ENCODE data around the gene GLTP. TPM values are rescaled to one million over a fixed set of nuclear protein-coding genes. Genes with fewer than 3 reads are reported as not detected.

Gene GLTP
- total RNA-seq, 2 experiments from 2014 or later: 19.9 to 20.9 TPM

GRCh38 chr12:109890620-109891170 lies 10.4 kb upstream of the GLTP start:
- ChIA-PET POLR2A (interaction anchor here (0.6 kb wide), 1 partner anchor 11 kb away, joined by 3 read pairs; no protein-coding TSS in a partner anchor), CTCF (interaction anchor here (0.8 to 1.1 kb wide), 3 partner anchors 9 to 45 kb away, joined by 3 to 5 read pairs (median 3); no protein-coding TSS in a partner anchor)
- Mint-ChIP-seq H3K27me3 (ENCODE audit: low read depth) (no peaks in the 10 kb centered on the region), H3K4me1 (ENCODE audit: low read depth) (peaks cover 47% of the 10 kb centered on the region), H3K36me3 (ENCODE audit: low read depth) (no peaks in the 10 kb centered on the region), H3K9me3 (ENCODE audit: insufficient read depth) (no peaks in the 10 kb centered on the region), H3K4me3 (no peak overlapping the region), H3K27ac (no peak overlapping the region)
- ATAC-seq (no peak), DNase-seq (no peak)

GRCh38 chr12:109888179-109889020 lies 8.1 kb upstream of the GLTP start:
- peak overlapping the region; percentile 99 for H3K27ac Mint-ChIP-seq
- no peaks in the 10 kb centered on the region for H3K9me3 Mint-ChIP-seq (ENCODE audit: insufficient read depth)
- ATAC-seq (peak; percentile 68), DNase-seq (peak; percentile 36)
- no peaks in the 10 kb centered on the region for H3K36me3 Mint-ChIP-seq (ENCODE audit: low read depth)
- ChIA-PET POLR2A (interaction anchor here (2.4 kb wide), 1 partner anchor 12 kb away, joined by 11 read pairs; the partner anchor contains the start of gene TCHP), CTCF (interaction anchor here (1.0 to 3.0 kb wide), 10 partner anchors 9 to 83 kb away, joined by 3 to 13 read pairs (median 4); partner anchors contain the start of gene TCHP)
- peak overlapping the region; percentile 29 for H3K4me3 Mint-ChIP-seq
- peaks cover 11% of the 10 kb centered on the region for H3K27me3 Mint-ChIP-seq (ENCODE audit: low read depth)
- H3K4me1 Mint-ChIP-seq (ENCODE audit: low read depth): peaks cover 49% of the 10 kb centered on the region

- Mint-ChIP-seq H3K27me3 (ENCODE audit: low read depth) (peaks cover 20% of the 10 kb centered on the region), H3K9me3 (ENCODE audit: insufficient read depth) (no peaks in the 10 kb centered on the region), H3K27ac (no peak overlapping the region), H3K4me3 (no peak overlapping the region), H3K36me3 (ENCODE audit: low read depth) (no peaks in the 10 kb centered on the region), H3K4me1 (ENCODE audit: low read depth) (peaks cover 43% of the 10 kb centered on the region)
- ATAC-seq: no peak
- DNase-seq: no peak
- CTCF ChIA-PET: interaction anchor here (1.1 kb wide), 1 partner anchor 32 kb away, joined by 3 read pairs; no protein-coding TSS in a partner anchor
- POLR2A ChIA-PET: interaction anchor here (0.9 kb wide), 1 partner anchor 13 kb away, joined by 3 read pairs; no protein-coding TSS in a partner anchor
These were observed 5.3 kb upstream of the GLTP start for GRCh38 chr12:109885616-109886015.

- CTCF ChIA-PET: no interaction called here
- ATAC-seq (no peak), DNase-seq (no peak)
These were observed 3.1 kb upstream of the GLTP start for GRCh38 chr12:109883461-109883860.

GRCh38 chr12:109881752-109882151 lies 1.4 kb upstream of the GLTP start:
- H3K27ac Mint-ChIP-seq: peak overlapping the region; percentile 1
- DNase-seq (no peak), ATAC-seq (no peak)
- CTCF ChIA-PET: interaction anchor here (1.0 to 3.0 kb wide), 8 partner anchors 9 to 76 kb away, joined by 3 to 21 read pairs (median 6); no protein-coding TSS in a partner anchor
- H3K4me3 Mint-ChIP-seq: no peak overlapping the region
- POLR2A ChIA-PET: interaction anchor here (1.3 kb wide), 1 partner anchor 19 kb away, joined by 4 read pairs; the partner anchor contains the start of gene TCHP
- no peaks in the 10 kb centered on the region for H3K36me3 Mint-ChIP-seq (ENCODE audit: low read depth)
- H3K4me1 Mint-ChIP-seq (ENCODE audit: low read depth): peaks cover 36% of the 10 kb centered on the region
- H3K9me3 Mint-ChIP-seq (ENCODE audit: insufficient read depth): no peaks in the 10 kb centered on the region
- H3K27me3 Mint-ChIP-seq (ENCODE audit: low read depth): peaks cover 20% of the 10 kb centered on the region

More at GRCh38 chr12:109883461-109883860, 3.1 kb upstream of the GLTP start:
- Mint-ChIP-seq H3K9me3 (ENCODE audit: insufficient read depth) (no peaks in the 10 kb centered on the region), H3K36me3 (ENCODE audit: low read depth) (no peaks in the 10 kb centered on the region), H3K27me3 (ENCODE audit: low read depth) (peaks cover 20% of the 10 kb centered on the region), H3K27ac (no peak overlapping the region), H3K4me3 (no peak overlapping the region), H3K4me1 (ENCODE audit: low read depth) (peaks cover 42% of the 10 kb centered on the region)
- POLR2A ChIA-PET: no interaction called here

- DNase-seq (no peak), ATAC-seq (no peak)
- POLR2A ChIA-PET: interaction anchor here (1.3 kb wide), 1 partner anchor 20 kb away, joined by 4 read pairs; the partner anchor contains the start of gene TCHP
- CTCF ChIA-PET: interaction anchor here (1.0 to 3.0 kb wide), 9 partner anchors 10 to 75 kb away, joined by 3 to 21 read pairs (median 5); no protein-coding TSS in a partner anchor
- H3K36me3 Mint-ChIP-seq (ENCODE audit: low read depth): no peaks in the 10 kb centered on the region
- H3K4me1 Mint-ChIP-seq (ENCODE audit: low read depth): peaks cover 38% of the 10 kb centered on the region
- no peaks in the 10 kb centered on the region for H3K9me3 Mint-ChIP-seq (ENCODE audit: insufficient read depth)
- peak overlapping the region; percentile 79 for H3K4me3 Mint-ChIP-seq
- peaks cover 20% of the 10 kb centered on the region for H3K27me3 Mint-ChIP-seq (ENCODE audit: low read depth)
- peak overlapping the region; percentile 70 for H3K27ac Mint-ChIP-seq
These were observed 597 bp upstream of the GLTP start for GRCh38 chr12:109880938-109881337.

GRCh38 chr12:109879351-109880042 lies 844 bp downstream of the GLTP start:
- DNase-seq: no peak
- Mint-ChIP-seq H3K36me3 (ENCODE audit: low read depth) (no peaks in the 10 kb centered on the region), H3K4me1 (ENCODE audit: low read depth) (peaks cover 40% of the 10 kb centered on the region), H3K27ac (peak overlapping the region; percentile 91), H3K4me3 (peak overlapping the region; percentile 86), H3K9me3 (ENCODE audit: insufficient read depth) (no peaks in the 10 kb centered on the region), H3K27me3 (ENCODE audit: low read depth) (peaks cover 14% of the 10 kb centered on the region)
- ATAC-seq: no peak
- CTCF ChIA-PET: interaction anchor here (1.1 to 2.9 kb wide), 5 partner anchors 9 to 74 kb away, joined by 3 to 15 read pairs (median 6); no protein-coding TSS in a partner anchor
- POLR2A ChIA-PET: interaction anchor here (0.6 kb wide), 1 partner anchor 11 kb away, joined by 3 read pairs; no protein-coding TSS in a partner anchor

- ATAC-seq: no peak
- Mint-ChIP-seq H3K9me3 (ENCODE audit: insufficient read depth) (no peaks in the 10 kb centered on the region), H3K36me3 (ENCODE audit: low read depth) (no peaks in the 10 kb centered on the region), H3K27ac (no peak overlapping the region), H3K4me3 (peak overlapping the region; percentile 86), H3K27me3 (ENCODE audit: low read depth) (peaks cover 12% of the 10 kb centered on the region), H3K4me1 (ENCODE audit: low read depth) (peaks cover 39% of the 10 kb centered on the region)
- ChIA-PET POLR2A (interaction anchor here (0.6 kb wide), 1 partner anchor 12 kb away, joined by 3 read pairs; no protein-coding TSS in a partner anchor), CTCF (interaction anchor here (1.1 to 2.9 kb wide), 6 partner anchors 10 to 73 kb away, joined by 3 to 15 read pairs (median 4); no protein-coding TSS in a partner anchor)
- DNase-seq: no peak
These were observed 1.6 kb downstream of the GLTP start for GRCh38 chr12:109878749-109879148.

- DNase-seq: no peak
- ATAC-seq: no peak
- H3K27me3 Mint-ChIP-seq (ENCODE audit: low read depth): peaks cover 7% of the 10 kb centered on the region
- ChIA-PET POLR2A (no interaction called here), CTCF (interaction anchor here (1.5 to 2.9 kb wide), 6 partner anchors 24 to 72 kb away, joined by 3 to 15 read pairs (median 8); no protein-coding TSS in a partner anchor)
- H3K4me3 Mint-ChIP-seq: no peak overlapping the region
- no peak overlapping the region for H3K27ac Mint-ChIP-seq
- no peaks in the 10 kb centered on the region for H3K36me3 Mint-ChIP-seq (ENCODE audit: low read depth)
- peaks cover 35% of the 10 kb centered on the region for H3K4me1 Mint-ChIP-seq (ENCODE audit: low read depth)
- H3K9me3 Mint-ChIP-seq (ENCODE audit: insufficient read depth): no peaks in the 10 kb centered on the region
These were observed 2.1 kb downstream of the GLTP start for GRCh38 chr12:109878247-109878625.

GRCh38 chr12:109877504-109878246 lies 2.7 kb downstream of the GLTP start:
- DNase-seq (no peak), ATAC-seq (no peak)
- Mint-ChIP-seq H3K27ac (no peak overlapping the region), H3K27me3 (ENCODE audit: low read depth) (peaks cover 5% of the 10 kb centered on the region), H3K9me3 (ENCODE audit: insufficient read depth) (no peaks in the 10 kb centered on the region), H3K36me3 (ENCODE audit: low read depth) (peaks cover under 1% of the 10 kb centered on the region), H3K4me1 (ENCODE audit: low read depth) (peaks cover 35% of the 10 kb centered on the region), H3K4me3 (no peak overlapping the region)
- CTCF ChIA-PET: interaction anchor here (0.7 to 2.9 kb wide), 6 partner anchors 24 to 73 kb away, joined by 3 to 15 read pairs (median 6); no protein-coding TSS in a partner anchor
- POLR2A ChIA-PET: no interaction called here

Measured in activated CD8-positive, alpha-beta T cell treated with anti-CD3 and anti-CD28 coated beads, Interleukin-2, amount 10 ng/mL, durations not matched to agents 7 days and 5 days (primary cell).